ENCODE measurements around the gene PCAT7.

DNA sequence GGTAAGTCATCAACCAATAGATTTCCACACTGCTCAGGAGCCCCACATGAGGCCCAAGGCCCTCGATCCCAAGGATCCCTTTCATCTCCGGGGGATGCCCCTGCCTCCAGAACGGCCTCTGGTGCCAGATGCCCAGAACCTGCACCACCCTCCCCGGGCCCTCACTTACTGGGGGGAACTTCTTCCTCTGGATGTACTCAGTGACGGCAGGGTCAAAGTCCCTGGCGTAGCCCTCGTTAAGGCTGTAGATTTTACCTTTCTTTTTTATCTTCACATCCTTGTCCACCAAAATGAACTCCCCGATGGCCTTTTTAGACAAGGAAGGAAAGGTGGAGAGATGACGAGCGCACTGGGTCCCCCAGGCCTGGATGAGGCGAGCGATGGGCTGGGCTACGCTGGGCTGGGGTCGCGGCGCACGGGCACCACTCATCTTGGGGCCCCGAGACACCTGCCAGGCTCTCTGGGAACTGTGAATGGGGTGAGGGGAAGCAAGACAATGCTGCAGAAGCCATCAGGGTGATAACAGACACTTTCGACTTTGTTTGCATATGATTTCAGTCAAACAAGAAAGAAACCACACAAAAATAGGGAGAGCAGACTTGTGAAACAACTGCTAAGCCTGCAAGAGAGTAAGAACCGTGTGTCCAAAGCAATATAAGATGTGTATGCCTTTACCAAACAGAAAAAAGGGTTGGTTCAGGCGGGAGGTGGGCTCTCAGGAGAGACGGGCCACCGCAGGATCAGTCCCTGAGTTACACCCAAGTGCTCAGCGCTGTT is 52.0 kb downstream of the PCAT7 start:
- TF ChIP-seq, protein P1, sequence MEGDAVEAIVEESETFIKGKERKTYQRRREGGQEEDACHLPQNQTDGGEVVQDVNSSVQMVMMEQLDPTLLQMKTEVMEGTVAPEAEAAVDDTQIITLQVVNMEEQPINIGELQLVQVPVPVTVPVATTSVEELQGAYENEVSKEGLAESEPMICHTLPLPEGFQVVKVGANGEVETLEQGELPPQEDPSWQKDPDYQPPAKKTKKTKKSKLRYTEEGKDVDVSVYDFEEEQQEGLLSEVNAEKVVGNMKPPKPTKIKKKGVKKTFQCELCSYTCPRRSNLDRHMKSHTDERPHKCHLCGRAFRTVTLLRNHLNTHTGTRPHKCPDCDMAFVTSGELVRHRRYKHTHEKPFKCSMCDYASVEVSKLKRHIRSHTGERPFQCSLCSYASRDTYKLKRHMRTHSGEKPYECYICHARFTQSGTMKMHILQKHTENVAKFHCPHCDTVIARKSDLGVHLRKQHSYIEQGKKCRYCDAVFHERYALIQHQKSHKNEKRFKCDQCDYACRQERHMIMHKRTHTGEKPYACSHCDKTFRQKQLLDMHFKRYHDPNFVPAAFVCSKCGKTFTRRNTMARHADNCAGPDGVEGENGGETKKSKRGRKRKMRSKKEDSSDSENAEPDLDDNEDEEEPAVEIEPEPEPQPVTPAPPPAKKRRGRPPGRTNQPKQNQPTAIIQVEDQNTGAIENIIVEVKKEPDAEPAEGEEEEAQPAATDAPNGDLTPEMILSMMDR (IDR thresholded peaks at IDR 0.05; ENCODE audit: insufficient read depth, low read depth, low read length), result no peak
- TF ChIP-seq EZH2 (IDR thresholded peaks at IDR 0.05; ENCODE audit: insufficient read depth, low read length), result no peak

All from astrocyte (in vitro differentiated cells and primary cell).